ENCODE measurements around the gene NAA20. TPM values are rescaled to one million over a fixed set of nuclear protein-coding genes. Genes with fewer than 3 reads are reported as not detected.

The NAA20 gene
- total RNA-seq, 1 donor from 2014 or later, result 44.8 TPM

GRCh38 chr20:19996222-19996621 is 20.9 kb upstream of the NAA20 start:
- ChIA-PET CTCF (interaction anchor here (0.8 kb wide), 1 partner anchor 211 kb away, joined by 3 read pairs; no protein-coding TSS in a partner anchor), POLR2A (no interaction called here)
- no peaks in the 10 kb centered on the region for H3K9me3 Mint-ChIP-seq
- H3K36me3 Mint-ChIP-seq (ENCODE audit: low read depth), result no peaks in the 10 kb centered on the region
- TF ChIP-seq, protein P1, sequence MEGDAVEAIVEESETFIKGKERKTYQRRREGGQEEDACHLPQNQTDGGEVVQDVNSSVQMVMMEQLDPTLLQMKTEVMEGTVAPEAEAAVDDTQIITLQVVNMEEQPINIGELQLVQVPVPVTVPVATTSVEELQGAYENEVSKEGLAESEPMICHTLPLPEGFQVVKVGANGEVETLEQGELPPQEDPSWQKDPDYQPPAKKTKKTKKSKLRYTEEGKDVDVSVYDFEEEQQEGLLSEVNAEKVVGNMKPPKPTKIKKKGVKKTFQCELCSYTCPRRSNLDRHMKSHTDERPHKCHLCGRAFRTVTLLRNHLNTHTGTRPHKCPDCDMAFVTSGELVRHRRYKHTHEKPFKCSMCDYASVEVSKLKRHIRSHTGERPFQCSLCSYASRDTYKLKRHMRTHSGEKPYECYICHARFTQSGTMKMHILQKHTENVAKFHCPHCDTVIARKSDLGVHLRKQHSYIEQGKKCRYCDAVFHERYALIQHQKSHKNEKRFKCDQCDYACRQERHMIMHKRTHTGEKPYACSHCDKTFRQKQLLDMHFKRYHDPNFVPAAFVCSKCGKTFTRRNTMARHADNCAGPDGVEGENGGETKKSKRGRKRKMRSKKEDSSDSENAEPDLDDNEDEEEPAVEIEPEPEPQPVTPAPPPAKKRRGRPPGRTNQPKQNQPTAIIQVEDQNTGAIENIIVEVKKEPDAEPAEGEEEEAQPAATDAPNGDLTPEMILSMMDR (IDR thresholded peaks at IDR 0.05), result no peak
- intact Hi-C loops (cut with micrococcal nuclease), result loop anchor here (5.0 kb wide), 1 partner anchor 79 kb away; no protein-coding TSS in a partner anchor
- no peak overlapping the region for H3K27ac Mint-ChIP-seq
- no peak for DNase-seq
- H3K4me3 Mint-ChIP-seq, result no peak overlapping the region
- no peak for ATAC-seq (ENCODE audit: low read depth)
- H3K4me1 Mint-ChIP-seq, result no peaks in the 10 kb centered on the region
- H3K27me3 Mint-ChIP-seq, result peaks cover 9% of the 10 kb centered on the region

DNA sequence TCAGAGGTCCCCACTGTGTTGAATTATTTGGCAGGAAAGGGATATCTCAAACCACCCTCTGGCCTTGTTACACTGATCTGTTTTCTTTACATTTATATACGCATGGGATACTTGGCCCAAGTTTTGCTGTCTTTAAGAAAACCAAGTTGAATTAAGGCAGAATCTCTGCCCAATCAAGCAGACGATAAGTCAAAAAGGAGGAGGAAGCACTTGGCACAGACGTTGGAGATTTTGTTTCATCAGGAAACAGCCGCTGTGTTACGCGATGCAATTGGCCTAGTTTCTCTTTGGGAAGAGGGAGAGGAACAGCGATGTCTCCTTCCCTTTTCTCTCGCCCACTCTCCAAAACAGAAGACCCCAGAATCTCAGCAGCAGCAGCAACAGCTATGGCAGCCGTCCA is 20.2 kb upstream of the NAA20 start:
- CTCF ChIA-PET, result interaction anchor here (0.6 kb wide), 1 partner anchor 94 kb away, joined by 3 read pairs; no protein-coding TSS in a partner anchor
- no peaks in the 10 kb centered on the region for H3K9me3 Mint-ChIP-seq
- H3K36me3 Mint-ChIP-seq (ENCODE audit: low read depth), result no peaks in the 10 kb centered on the region
- no peak overlapping the region for H3K4me3 Mint-ChIP-seq
- peaks cover 9% of the 10 kb centered on the region for H3K27me3 Mint-ChIP-seq
- DNase-seq (no peak), ATAC-seq (ENCODE audit: low read depth) (no peak)
- intact Hi-C loops (cut with micrococcal nuclease), result loop anchor here (5.0 kb wide), 1 partner anchor 80 kb away; no protein-coding TSS in a partner anchor
- POLR2A ChIA-PET, result no interaction called here
- H3K27ac Mint-ChIP-seq, result no peak overlapping the region
- H3K4me1 Mint-ChIP-seq, result no peaks in the 10 kb centered on the region
- TF ChIP-seq, protein P1 (IDR thresholded peaks at IDR 0.05), result no peak

DNA sequence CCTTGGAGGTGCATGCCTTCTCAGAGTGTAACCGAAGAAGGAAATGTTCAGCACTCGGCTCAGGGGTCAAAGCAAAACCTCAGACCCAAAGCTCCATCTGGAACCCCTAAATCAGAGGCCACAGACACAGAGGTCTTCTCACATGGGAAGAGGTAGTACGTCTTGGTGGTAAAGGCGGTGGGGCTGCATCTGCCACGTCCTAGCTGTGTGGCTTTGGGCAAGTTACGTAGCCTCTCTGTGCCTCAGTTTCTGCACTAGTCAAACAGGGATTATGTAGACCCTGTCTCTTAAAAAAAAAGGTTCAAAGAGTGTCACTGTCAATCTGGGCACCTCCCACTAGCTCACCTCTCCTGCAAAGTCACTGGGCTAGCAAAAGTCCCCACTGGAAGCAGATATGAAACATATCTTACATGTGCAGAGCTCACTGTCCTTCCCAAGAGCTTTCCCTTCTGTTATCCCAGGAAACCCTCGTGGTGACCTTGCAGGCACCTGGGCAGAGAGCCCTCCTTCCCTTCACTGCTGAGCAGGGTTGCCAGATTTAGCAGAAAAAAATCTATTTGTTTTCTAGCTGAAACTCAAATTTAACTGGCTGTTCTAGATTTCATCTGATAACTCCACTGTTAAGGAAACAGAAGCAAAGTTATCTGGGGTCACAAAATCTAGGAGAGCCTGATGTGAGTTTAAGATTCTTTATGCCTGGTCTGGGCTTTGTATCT is 18.0 kb upstream of the NAA20 start:
- DNase-seq (no peak), ATAC-seq (ENCODE audit: low read depth) (no peak)
- H3K9me3 Mint-ChIP-seq, result no peaks in the 10 kb centered on the region
- TF ChIP-seq, protein P1 (IDR thresholded peaks at IDR 0.05), result no peak
- ChIA-PET CTCF (interaction anchor here (0.6 kb wide), 1 partner anchor 83 kb away, joined by 3 read pairs; no protein-coding TSS in a partner anchor), POLR2A (no interaction called here)
- no peaks in the 10 kb centered on the region for H3K36me3 Mint-ChIP-seq (ENCODE audit: low read depth)
- no peak overlapping the region for H3K27ac Mint-ChIP-seq
- intact Hi-C loops (cut with micrococcal nuclease), result loop anchor here (5.0 kb wide), 1 partner anchor 82 kb away; no protein-coding TSS in a partner anchor
- no peak overlapping the region for H3K4me3 Mint-ChIP-seq
- H3K27me3 Mint-ChIP-seq, result peaks cover 26% of the 10 kb centered on the region
- H3K4me1 Mint-ChIP-seq, result peaks cover 14% of the 10 kb centered on the region

DNA sequence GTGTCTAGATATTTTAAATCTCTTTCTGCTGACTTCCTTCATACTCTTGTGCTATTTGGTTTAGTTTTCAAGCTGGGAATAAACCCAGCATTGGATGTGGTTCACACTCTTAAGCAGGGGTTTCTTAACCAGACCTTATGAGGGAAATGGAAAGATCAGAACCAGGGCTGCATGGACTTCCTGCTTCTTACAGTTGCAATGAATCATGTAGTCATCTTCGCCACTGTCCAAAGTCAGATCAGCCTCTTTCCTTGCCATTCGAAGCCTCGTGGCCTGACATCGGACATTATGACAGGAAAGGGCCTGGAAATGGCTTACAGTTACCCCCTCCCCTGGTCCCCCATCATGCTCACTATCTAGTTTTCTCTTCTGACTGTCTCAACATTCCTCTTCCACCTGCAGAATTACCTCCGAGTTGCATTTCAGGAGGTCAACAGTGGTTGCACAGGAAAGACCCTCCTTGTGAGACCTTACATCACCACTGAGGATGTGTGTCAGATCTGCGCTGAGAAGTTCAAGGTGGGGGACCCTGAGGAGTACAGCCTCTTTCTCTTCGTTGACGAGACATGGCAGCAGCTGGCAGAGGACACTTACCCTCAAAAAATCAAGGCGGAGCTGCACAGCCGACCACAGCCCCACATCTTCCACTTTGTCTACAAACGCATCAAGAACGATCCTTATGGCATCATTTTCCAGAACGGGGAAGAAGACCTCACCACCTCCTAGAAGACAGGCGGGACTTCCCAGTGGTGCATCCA is 16.8 kb upstream of the NAA20 start:
- Mint-ChIP-seq H3K9me3 (no peaks in the 10 kb centered on the region), H3K27ac (no peak overlapping the region), H3K4me3 (no peak overlapping the region), H3K4me1 (peaks cover 17% of the 10 kb centered on the region), H3K27me3 (peaks cover 28% of the 10 kb centered on the region), H3K36me3 (ENCODE audit: low read depth) (no peaks in the 10 kb centered on the region)
- intact Hi-C loops (cut with micrococcal nuclease), result no loop called here
- TF ChIP-seq, protein P1 (IDR thresholded peaks at IDR 0.05), result no peak
- no peak for ATAC-seq (ENCODE audit: low read depth)
- ChIA-PET CTCF (no interaction called here), POLR2A (no interaction called here)
- no peak for DNase-seq

Data from activated B cell treated with CpG ODN at 0.5 μM for 24 hours (primary cell).